ENCODE data around the gene STXBP2.

- TF ChIP-seq POLR2AphosphoS5 (IDR thresholded peaks at IDR 0.05): no peak
- no peak for TF ChIP-seq CTCF (IDR thresholded peaks at IDR 0.05)
- no peak for TF ChIP-seq EP300 (IDR thresholded peaks at IDR 0.05)
- no peak for TF ChIP-seq POLR2A (IDR thresholded peaks at IDR 0.05)
Measured at GRCh38 chr19:7590256-7590655, 46.7 kb upstream of the STXBP2 start.

All from upper lobe of left lung (tissue), 4 donors.